GM19099 (cell line): ENCODE data around the gene TRIM71.

Source experiments
- POLR2A ChIP-seq: IDR thresholded peaks from 3 replicates; pipeline ENCODE4 v1.6.1; 2011; ENCODE audit warnings: low read depth; ENCODE audit not compliant: insufficient read length; ENCODE audit errors: extremely low read depth

TRIM71 gene

GRCh38 chr3:32890420-32891276 is 72.9 kb downstream of the TRIM71 start:
- TF ChIP-seq POLR2A = no peak

GRCh38 chr3:32891365-32891764 is 73.6 kb downstream of the TRIM71 start:
- no peak for TF ChIP-seq POLR2A

GRCh38 chr3:32892625-32893598 is 75.1 kb downstream of the TRIM71 start:
- no peak for TF ChIP-seq POLR2A

- no peak for TF ChIP-seq POLR2A
These were observed 77.2 kb downstream of the TRIM71 start for GRCh38 chr3:32894977-32895376.

GRCh38 chr3:32895701-32896100 is 77.9 kb downstream of the TRIM71 start:
- no peak for TF ChIP-seq POLR2A

GRCh38 chr3:32896143-32896542 is 78.3 kb downstream of the TRIM71 start:
- no peak for TF ChIP-seq POLR2A

GRCh38 chr3:32897001-32897601 is 79.3 kb downstream of the TRIM71 start:
- no peak for TF ChIP-seq POLR2A

- TF ChIP-seq POLR2A = no peak
These were observed 80.3 kb downstream of the TRIM71 start for GRCh38 chr3:32897981-32898623.

GRCh38 chr3:32899265-32899664 is 81.5 kb downstream of the TRIM71 start:
- TF ChIP-seq POLR2A = no peak

GRCh38 chr3:32901005-32901932 is 83.5 kb downstream of the TRIM71 start:
- no peak for TF ChIP-seq POLR2A

GRCh38 chr3:32903953-32904352 is 86.2 kb downstream of the TRIM71 start:
- TF ChIP-seq POLR2A = no peak

- no peak for TF ChIP-seq POLR2A
These were observed 92.2 kb downstream of the TRIM71 start for GRCh38 chr3:32909999-32910398.

GRCh38 chr3:32910954-32911353 is 93.2 kb downstream of the TRIM71 start:
- TF ChIP-seq POLR2A = no peak

GRCh38 chr3:32912046-32912445 is 94.2 kb downstream of the TRIM71 start:
- TF ChIP-seq POLR2A = no peak
